CD4-positive, alpha-beta T cell treated with Interleukin-4 for 1 hour (primary cell): Measurements from ENCODE around the gene KRT1.
"Not testable (repeated sequence)": the region's sequence is repeated elsewhere in the genome, so short reads cannot be mapped to it uniquely, and the experiment has no call there.

ENCODE experiments used
- DNase-seq, 2 donors: peaks; one replicate each; pipeline ENCODE4 v3.0.0-alpha.2; 2020 to 2022

The KRT1 gene

GRCh38 chr12:52681526-52682380 is 1.5 kb upstream of the KRT1 start:
- DNase-seq: peak; percentile 23 to 24

- DNase-seq: no peak
Observed at GRCh38 chr12:52679875-52680274, 332 bp downstream of the KRT1 start.

DNA sequence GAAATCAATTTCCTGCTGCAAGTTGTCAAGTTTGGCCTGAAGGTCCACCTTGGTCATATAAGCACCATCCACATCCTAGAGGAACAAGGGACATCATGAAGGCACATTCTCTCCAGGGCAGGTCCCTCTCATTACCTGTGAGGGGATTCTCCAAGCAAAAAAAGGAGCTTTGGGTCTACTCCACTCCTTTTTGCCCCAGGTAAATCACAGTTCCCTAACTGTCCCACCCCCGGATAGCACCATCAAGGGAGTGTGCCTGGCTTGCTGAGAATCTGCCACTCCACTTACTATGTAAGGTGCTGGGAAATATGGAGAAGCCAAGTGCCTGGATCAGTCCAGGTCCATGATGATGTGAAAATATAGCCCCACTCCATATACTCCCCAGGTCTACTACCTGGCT is 2.5 kb downstream of the KRT1 start:
- no peak for DNase-seq

GRCh38 chr12:52677126-52677525 is 3.1 kb downstream of the KRT1 start:
- no peak for DNase-seq

DNA sequence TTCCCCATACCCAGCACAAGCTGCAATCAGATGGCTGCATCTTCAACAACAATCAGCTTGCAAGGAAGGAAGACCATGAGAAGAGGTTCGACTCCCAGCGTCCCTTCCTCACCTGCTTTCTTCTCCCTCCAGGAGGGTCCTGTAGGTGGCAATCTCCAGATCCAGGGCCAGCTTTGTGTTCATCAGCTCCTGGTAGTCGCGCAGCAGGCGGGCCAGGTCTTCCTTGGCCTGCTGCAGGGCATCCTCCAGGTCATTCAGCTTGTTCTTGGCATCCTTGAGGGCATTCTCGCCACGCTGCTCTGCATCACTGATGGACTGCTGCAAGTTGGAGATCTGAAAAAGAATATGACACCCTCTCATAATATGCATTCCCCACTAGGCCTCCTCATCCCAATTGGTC is 4.0 kb downstream of the KRT1 start:
- no peak for DNase-seq

DNA sequence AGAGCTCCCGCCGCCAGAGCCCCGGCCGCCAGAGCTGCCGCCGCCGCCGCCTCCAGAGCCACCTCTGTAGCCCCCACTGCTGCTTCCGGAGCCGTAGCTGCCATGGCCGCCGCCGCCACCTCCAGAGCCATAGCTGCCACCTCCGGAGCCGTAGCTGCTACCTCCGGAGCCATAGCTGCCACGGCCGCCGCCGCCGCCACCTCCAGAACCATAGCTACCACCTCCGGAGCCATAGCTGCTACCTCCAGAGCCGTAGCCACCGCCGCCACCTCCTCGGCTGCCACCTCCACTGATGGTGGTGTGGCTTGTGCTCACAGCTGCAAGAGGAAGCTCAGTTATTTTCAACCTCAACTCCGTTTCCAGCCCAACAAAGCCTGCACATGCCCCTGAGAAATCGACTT is 4.9 kb downstream of the KRT1 start:
- DNase-seq: no peak

DNA sequence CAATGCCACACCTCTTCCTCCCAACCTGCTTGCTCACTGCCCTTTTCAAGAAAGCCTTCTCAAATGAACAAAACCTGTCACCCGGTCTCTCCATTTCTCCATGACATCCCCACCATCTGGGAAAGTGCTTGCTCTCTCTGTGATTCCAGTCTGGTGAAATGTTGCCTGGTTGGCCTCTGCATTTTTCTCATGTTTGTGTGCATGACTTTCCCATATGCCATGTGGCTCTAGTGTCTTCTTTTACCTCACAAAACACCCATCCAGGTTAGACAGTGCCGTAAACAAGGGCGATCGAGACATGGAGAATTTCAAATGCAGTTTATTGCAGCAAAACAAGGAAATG is 5.8 kb downstream of the KRT1 start:
- no peak for DNase-seq

GRCh38 chr12:52673713-52674432 is 6.3 kb downstream of the KRT1 start:
- no peak for DNase-seq

- no peak for DNase-seq
Observed at GRCh38 chr12:52673217-52673616, 7.0 kb downstream of the KRT1 start.

- no peak for DNase-seq
Observed at GRCh38 chr12:52672321-52672933, 7.8 kb downstream of the KRT1 start.

DNA sequence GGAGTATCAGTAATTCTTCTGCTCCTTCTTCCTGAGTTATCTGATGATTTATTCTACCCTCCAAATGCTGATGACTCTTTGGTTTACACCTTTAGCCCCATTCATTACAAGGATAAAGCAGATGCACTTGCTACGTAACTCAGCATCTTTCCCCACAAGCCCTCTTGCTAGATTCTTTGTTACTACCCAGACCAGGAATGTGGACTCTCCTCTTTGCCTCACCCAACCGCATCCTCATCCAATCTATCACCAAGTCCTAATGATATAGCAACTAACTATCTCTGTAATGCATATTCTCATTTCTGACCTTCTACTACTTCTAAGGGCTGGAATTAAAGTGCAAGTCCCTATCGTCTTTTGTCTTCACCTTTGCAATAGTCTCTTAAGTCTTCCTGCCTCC is 9.2 kb downstream of the KRT1 start:
- no peak for DNase-seq

DNA sequence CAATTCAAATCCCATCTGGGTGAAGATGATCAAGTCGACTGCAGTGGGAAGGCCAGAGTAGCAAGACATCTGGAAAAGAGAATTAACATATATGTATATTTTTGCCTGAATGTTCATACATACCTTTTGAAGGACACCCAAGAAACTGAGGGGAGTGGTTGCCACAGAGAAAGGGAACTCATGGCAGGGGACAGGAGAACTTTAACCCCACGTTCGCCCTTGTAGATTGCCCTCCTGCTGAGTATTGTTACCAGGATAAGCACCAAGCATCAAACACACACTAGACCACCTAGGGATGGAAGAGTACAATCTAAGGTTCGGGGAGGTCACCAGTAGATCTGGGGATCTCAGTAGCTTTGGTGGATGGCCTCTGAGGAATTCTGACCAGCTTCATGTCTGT is 9.7 kb downstream of the KRT1 start:
- DNase-seq: no peak

GRCh38 chr12:52669941-52670340 is 10.3 kb downstream of the KRT1 start:
- DNase-seq: not testable (repeated sequence)

GRCh38 chr12:52669426-52669825 is 10.8 kb downstream of the KRT1 start:
- DNase-seq: no peak

DNA sequence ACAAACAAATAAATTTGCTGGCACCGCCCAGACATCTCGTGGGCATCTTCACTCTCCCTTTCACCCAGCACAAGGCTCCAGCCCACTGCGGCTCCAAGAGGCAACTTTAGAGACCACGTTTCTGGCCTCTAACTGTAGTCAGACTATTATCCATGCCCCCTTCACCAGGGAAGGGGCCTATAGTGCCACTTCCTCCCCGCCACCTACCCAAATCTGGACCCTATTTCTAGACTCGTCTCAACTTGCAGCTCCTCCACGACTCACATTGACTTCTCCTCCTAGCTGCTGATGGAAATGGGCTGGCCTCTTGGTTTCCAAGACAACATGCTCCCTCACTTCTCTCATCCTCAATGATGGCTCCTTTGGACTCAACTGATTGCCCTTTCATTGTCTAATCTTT is 12.3 kb downstream of the KRT1 start:
- no peak for DNase-seq

DNA sequence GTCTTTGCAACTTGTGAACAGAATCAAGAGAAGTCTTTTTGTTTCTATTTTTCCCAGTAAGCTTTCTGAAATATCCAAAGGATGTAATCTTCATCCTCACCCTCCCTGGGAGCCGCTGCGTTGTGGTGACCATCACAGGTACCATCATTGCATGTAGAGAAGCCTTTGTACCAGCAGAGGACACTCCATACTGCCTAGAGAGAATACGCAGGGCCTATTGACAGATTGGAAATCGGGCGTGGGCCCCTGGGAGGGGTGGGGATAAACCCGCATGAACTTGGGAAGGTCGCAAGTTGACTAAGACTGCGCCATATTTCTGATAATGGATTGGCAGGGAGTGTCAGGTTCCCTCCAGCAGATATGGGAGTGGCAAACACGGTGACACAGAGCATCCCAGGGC is 12.7 kb downstream of the KRT1 start:
- no peak for DNase-seq

DNA sequence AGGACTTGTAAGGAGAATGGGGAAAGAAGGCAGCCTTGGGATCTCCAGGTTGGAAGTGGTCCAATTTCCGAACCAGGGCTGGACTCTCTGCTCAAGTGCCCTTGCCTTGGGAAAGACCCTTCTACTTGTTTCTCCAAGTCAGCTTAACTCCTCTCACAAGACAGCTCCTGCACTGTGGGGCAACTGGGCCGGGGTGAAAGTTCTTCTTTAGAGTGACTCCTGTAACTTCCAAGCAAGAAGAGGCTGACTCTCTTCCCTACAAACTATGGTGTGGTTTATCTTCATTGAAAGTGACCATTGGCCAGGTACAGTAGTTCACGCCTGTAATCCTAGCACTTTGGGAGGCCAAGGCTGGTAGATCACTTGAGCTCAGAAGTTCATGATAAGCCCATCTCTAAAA is 13.7 kb downstream of the KRT1 start:
- no peak for DNase-seq

DNA sequence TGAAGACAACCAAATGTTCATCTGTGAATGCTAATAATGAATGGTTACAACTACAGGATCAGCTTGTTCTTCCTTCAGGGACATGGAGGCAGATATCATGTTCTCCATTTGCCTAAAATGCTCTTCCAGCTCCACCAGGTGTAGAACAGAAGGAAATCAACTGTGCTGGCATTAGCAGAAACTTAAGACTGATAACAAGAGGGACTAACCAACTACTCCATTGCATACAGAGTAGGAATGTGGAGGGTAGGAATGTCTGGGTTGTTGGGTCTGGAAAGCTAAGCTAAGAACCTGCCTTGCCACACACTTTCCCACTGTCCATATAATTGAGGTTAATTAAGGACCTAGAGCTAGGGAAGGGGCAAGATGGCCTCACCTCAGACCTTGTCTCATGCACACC is 16.8 kb downstream of the KRT1 start:
- no peak for DNase-seq

DNA sequence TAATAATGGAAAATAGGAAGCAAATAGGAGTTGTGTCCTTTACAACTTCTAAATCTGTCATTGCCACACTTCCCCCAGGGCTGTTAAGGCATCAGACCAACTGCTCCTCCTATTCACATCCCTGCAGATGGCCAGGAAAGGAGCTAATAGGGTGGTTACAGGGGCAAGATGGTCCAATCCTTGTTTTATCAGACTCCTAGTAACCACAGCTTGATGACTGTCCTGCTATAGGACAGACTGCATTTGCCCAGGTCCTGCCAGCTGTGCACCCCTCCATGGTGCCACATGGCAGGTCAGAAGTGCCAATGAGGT is 17.3 kb downstream of the KRT1 start:
- DNase-seq: no peak

- DNase-seq: no peak
Observed at GRCh38 chr12:52662093-52662917, 17.9 kb downstream of the KRT1 start.

DNA sequence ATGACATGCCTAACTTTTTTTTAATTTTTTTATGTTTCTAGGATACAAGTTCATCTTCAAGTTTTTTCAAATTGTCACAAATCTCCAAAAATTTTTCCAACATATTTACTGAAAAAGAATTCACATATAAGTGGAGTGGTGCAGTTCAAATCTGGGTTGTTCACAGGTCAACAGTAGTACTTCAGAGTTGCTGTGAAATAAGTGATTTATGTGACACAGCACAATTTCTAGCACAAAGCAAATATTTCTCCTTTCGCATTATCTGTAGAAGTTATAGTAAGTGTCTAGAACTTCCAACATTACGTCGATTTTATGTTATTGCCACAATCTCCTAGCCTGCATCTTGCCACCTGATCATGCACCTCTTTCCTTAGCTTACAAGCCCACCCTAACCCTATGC is 18.5 kb downstream of the KRT1 start:
- DNase-seq: no peak

DNA sequence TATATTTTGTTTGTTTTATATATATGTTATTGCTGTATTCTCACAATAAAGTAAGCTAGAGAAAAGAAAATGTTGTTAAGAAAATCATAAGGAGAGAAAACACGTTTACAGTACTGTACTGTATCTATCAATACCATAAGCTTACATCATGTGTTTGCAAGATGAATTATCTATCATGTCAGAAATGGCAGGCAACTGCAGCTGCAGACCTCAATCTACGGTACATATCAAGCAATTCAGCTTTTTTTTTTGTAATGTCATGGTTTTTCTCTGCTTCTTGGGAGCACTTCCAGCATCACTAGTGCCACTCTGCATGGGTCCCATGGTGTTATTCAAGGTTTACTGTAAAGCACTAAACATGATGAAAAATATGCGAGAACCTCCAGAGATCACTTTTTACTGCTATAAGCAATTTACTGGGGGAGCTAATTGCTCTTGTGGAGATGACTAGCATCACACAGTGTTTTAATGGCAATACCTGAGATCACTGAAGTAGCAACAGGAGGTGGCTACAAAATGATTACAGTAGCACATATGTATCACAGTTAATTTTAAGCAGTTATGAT is 19.2 kb downstream of the KRT1 start:
- DNase-seq: no peak

DNA sequence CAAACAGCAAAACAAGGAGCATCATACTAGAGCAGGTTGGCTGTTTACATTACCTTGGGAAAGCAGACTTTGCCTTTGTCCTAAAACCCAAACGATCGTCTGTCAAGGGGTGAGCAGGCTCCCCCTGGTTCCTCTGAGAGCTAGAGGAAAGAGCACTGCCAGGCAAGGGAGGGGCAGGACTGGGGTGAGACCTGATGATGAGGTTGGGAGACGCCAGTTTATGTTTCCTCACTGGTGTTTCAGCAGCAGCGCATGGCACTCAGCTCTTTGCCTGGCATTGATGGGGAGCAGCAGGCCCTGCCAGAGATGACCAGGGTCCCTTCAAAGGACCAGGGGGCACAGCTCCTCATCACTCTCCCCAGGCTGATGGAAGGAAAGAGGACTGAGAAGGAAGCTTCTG is 20.3 kb downstream of the KRT1 start:
- DNase-seq: no peak
